GM12878 (cell line): ENCODE results near the gene LAP3. TPM values are rescaled to one million over a fixed set of nuclear protein-coding genes. Genes with fewer than 3 reads are reported as not detected.

Experiments
- ATAC-seq: fragments of 200-7000 bp; cut with Tn5 transposase; 3 replicates; pipeline ENCODE4 v1.9.1; 2020; ENCODE audit warnings: mild to moderate bottlenecking, moderate library complexity
- BruUV-seq: library from RNA; stranded (reverse); fragments of 400-500 nt; replicated peaks from 2 replicates; lab custom pipeline; 2021; lab: Mats Ljungman, UMichigan
- CTCF ChIA-PET: fragments of 300-600 bp; sonication (Branson Sonifier 250); formaldehyde crosslinking; extraction: SDS; loops from one replicate; lab custom pipeline; 2021; ENCODE audit warnings: inconsistent platforms; lab: Yijun Ruan, JAX
- POLR2A ChIA-PET: fragments of 350-600 bp; formaldehyde crosslinking; extraction: SDS; loops from one replicate; lab custom pipeline; 2021; ENCODE audit warnings: inconsistent platforms; lab: Charles Lee
- RAD21 ChIA-PET: fragments of 300-600 bp; sonication (Branson Sonifier 250); formaldehyde crosslinking; loops from one replicate; lab custom pipeline; 2023; ENCODE audit warnings: antibody characterized with exemption; ENCODE audit not compliant: unreplicated experiment; lab: Charles Lee
- SMC1A ChIA-PET: fragments of 300-600 bp; sonication (Branson Sonifier 250); formaldehyde crosslinking; loops from one replicate; lab custom pipeline; 2023; ENCODE audit not compliant: unreplicated experiment, uncharacterized antibody; lab: Charles Lee
- DNase-seq: peaks from one replicate; pipeline ENCODE4 v3.0.0-alpha.2; 2011; ENCODE audit warnings: low read depth, low spot score
- FAIRE-seq: peaks from 3 replicates; lab custom pipeline; 2011; peaks lifted over from hg19 to GRCh38; lab: Jason Lieb, UNC
- H2AFZ ChIP-seq: 2 replicates; pipeline ENCODE4 v1.6.0; 2011; ENCODE audit warnings: low read depth, low read length, control low read depth; ENCODE audit not compliant: control insufficient read depth
- H3K27ac ChIP-seq: 2 replicates; pipeline ENCODE4 v1.5.1; 2011; ENCODE audit warnings: control low read depth; ENCODE audit not compliant: control insufficient read depth, insufficient read depth
- H3K27me3 ChIP-seq, 2 experiments: replicated peaks in 1 of 2; 2 replicates each; pipeline versions ENCODE4 v1.6.0 to v1.6.1; 2011; ENCODE audit warnings: low read length in 1 of 2; ENCODE audit not compliant: control insufficient read depth in 2 of 2, insufficient read depth in 2 of 2
- H3K36me3 ChIP-seq, 2 experiments: 2 replicates each; pipeline ENCODE4 v1.5.1; 2011; ENCODE audit warnings: low read length in 1 of 2; ENCODE audit not compliant: control insufficient read depth in 2 of 2, insufficient read depth in 2 of 2
- H3K4me1 ChIP-seq: 2 replicates; pipeline ENCODE4 v1.6.1; 2011; ENCODE audit warnings: mild to moderate bottlenecking, low read length, moderate library complexity, mixed read lengths; ENCODE audit not compliant: control insufficient read depth, insufficient read depth
- H3K4me2 ChIP-seq: 2 replicates; pipeline ENCODE4 v1.6.0; 2011; ENCODE audit warnings: control low read depth; ENCODE audit not compliant: control insufficient read depth, insufficient read depth
- H3K4me3 ChIP-seq: fragments of 200-600 bp; sonication (generic); 2 replicates; pipeline ENCODE4 v1.5.1; 2016
- H3K79me2 ChIP-seq: 2 replicates; pipeline ENCODE4 v1.6.0; 2011; ENCODE audit warnings: low read length; ENCODE audit not compliant: control insufficient read depth, insufficient read depth
- H3K9ac ChIP-seq: 2 replicates; pipeline ENCODE4 v1.8.0; 2011; ENCODE audit warnings: low read length, control low read depth, mixed read lengths; ENCODE audit not compliant: control insufficient read depth, insufficient read depth
- H3K9me3 ChIP-seq: replicated peaks from 3 replicates; pipeline ENCODE4 v1.5.1; 2011; ENCODE audit warnings: mild to moderate bottlenecking, low read length; ENCODE audit not compliant: control insufficient read depth, insufficient read depth
- H4K20me1 ChIP-seq: 2 replicates; pipeline ENCODE4 v1.6.0; 2011; ENCODE audit not compliant: control insufficient read depth, insufficient read depth
- BCLAF1 ChIP-seq: fragments of 450-650 bp; IDR thresholded peaks from 2 replicates; pipeline ENCODE4 v1.6.1; 2017; ENCODE audit warnings: antibody characterized with exemption, mild to moderate bottlenecking, moderate library complexity
- ETV6 ChIP-seq, 2 experiments: fragments of 450-650 bp in 1 of 2; IDR thresholded peaks in 1 of 2; conservative IDR thresholded peaks in 1 of 2; 2 replicates each; pipeline ENCODE4 v1.6.1; 2014; ENCODE audit warnings: antibody characterized with exemption in 1 of 2, borderline replicate concordance in 1 of 2, low read depth in 1 of 2, mild to moderate bottlenecking in 1 of 2, moderate library complexity in 1 of 2
- EZH2 ChIP-seq: IDR thresholded peaks from 2 replicates; pipeline ENCODE4 v1.6.1; 2012; ENCODE audit warnings: low read depth, mild to moderate bottlenecking, control low read depth, inconsistent platforms, low read length, borderline replicate concordance; ENCODE audit not compliant: control insufficient read depth
- GABPA ChIP-seq: IDR thresholded peaks from 2 replicates; pipeline ENCODE4 v1.6.1; 2014; ENCODE audit warnings: antibody characterized with exemption, low read depth, mild to moderate bottlenecking, inconsistent platforms
- MEF2B ChIP-seq: fragments of 450-650 bp; IDR thresholded peaks from 2 replicates; pipeline ENCODE4 v1.6.1; 2018; ENCODE audit warnings: mild to moderate bottlenecking, moderate library complexity; ENCODE audit not compliant: partially characterized antibody, poor library complexity, severe bottlenecking
- NRF1 ChIP-seq: conservative IDR thresholded peaks from 2 replicates; pipeline ENCODE4 v1.6.1; 2011; ENCODE audit warnings: mild to moderate bottlenecking, low read depth, low read length, improper control_type of control experiment
- RB1 ChIP-seq: fragments of 450-650 bp; formaldehyde crosslinking; IDR thresholded peaks from 2 replicates; pipeline ENCODE4 v1.6.1; 2017; ENCODE audit warnings: mild to moderate bottlenecking, borderline replicate concordance
- SKIL ChIP-seq: fragments of 450-650 bp; IDR thresholded peaks from 2 replicates; pipeline ENCODE4 v1.6.1; 2017; ENCODE audit warnings: mild to moderate bottlenecking, low read depth, inconsistent platforms; ENCODE audit not compliant: poor library complexity, severe bottlenecking
- SP1 ChIP-seq: IDR thresholded peaks from one replicate; pipeline ENCODE4 v1.6.1; 2011; ENCODE audit warnings: low read depth, low read length
- TAF1 ChIP-seq: IDR thresholded peaks from 2 replicates; pipeline ENCODE4 v1.6.1; 2011; ENCODE audit warnings: mild to moderate bottlenecking, low read depth, low read length, borderline replicate concordance
- ZNF592 ChIP-seq: fragments of 450-650 bp; IDR thresholded peaks from 2 replicates; pipeline ENCODE4 v1.6.1; 2017; ENCODE audit warnings: mild to moderate bottlenecking, moderate library complexity
- WGBS: methylation state at CpG from one replicate; pipeline ENCODE4 v1.1.6; 2016; ENCODE audit warnings: low lambda C conversion rate; ENCODE audit not compliant: insufficient replicate concordance, insufficient coverage; ENCODE audit errors: missing lambda C conversion rate; 5-methylcytosine and 5-hydroxymethylcytosine counted together
- in situ Hi-C: fragments of 300-500 bp; cut with MboI; formaldehyde crosslinking; loops from 9 replicates; pipeline ENCODE4 v1.14.3; 2018; ENCODE audit warnings: mixed read lengths
- intact Hi-C: fragments of 100-400 bp; cut with micrococcal nuclease; formaldehyde crosslinking; loops from one replicate; pipeline ENCODE4 v1.14.2; 2022; ENCODE audit not compliant: unreplicated experiment
- polyA plus RNA-seq, 11 experiments: library from polyadenylated mRNA; depleted of rRNA in 4 of 11; unstranded in 6 of 11; stranded (reverse) in 5 of 11; fragments of >200 nt; fragmentation: Nextera tagmentation in 4 of 11; fragmentation: Illumina TruSeq in 1 of 11; extraction: Ambion mirVana in 4 of 11; extraction: Trizol in 1 of 11; gene quantifications; 1 replicate in 1 of 11; 2 replicates in 10 of 11; pipeline versions ENCODE4 v1.2.1 to v1.2.3, GENCODE V29; 2011 to 2016; ENCODE audit warnings: inconsistent platforms in 2 of 11, missing spikeins in 2 of 11, low read depth in 1 of 11
- total RNA-seq, 4 experiments: library from RNA; depleted of rRNA in 3 of 4; stranded (reverse); fragments of >200 nt in 3 of 4; fragmentation: Illumina TruSeq in 1 of 4; extraction: Trizol in 1 of 4; gene quantifications; 2 replicates each; pipeline versions ENCODE4 v1.2.1 to v1.2.3, GENCODE V29; 2013 to 2021

LAP3 gene
- total and polyA plus RNA-seq, 10 of the 15 experiments (the other 5 are each of a cell fraction or from before 2014, with no cell fraction given), result 134 to 249 (median 204) TPM

- Histone ChIP-seq H3K79me2 (no peaks in the 10 kb centered on the region), H3K27me3 (no peaks in the 10 kb centered on the region), H3K9ac (no peak overlapping the region), H2AFZ (no peak overlapping the region), H3K4me3 (no peak overlapping the region), H3K4me2 (no peak overlapping the region), H3K27ac (no peak overlapping the region), H3K9me3 (no peaks in the 10 kb centered on the region), H3K4me1 (no peaks in the 10 kb centered on the region), H4K20me1 (no peaks in the 10 kb centered on the region), H3K36me3 (no peaks in the 10 kb centered on the region)
- ChIA-PET RAD21 (no interaction called here), CTCF (no interaction called here), POLR2A (no interaction called here), SMC1A (no interaction called here)
- BruUV-seq, result no TSS peak
- in situ Hi-C loops (no loop called here), intact Hi-C loops (no loop called here)
- WGBS, result 3% methylated on average over 2 of the region's 2 CpGs
- no peak for TF ChIP-seq SKIL
- TF ChIP-seq MEF2B, result no peak
- TF ChIP-seq ETV6 (conservative IDR thresholded peaks at IDR 0.05 in 1 of 2, IDR thresholded peaks at IDR 0.05 in 1 of 2; ENCODE audit: borderline replicate concordance in 1 of 2, low read depth in 1 of 2), result no peak
- TF ChIP-seq ZNF592, result no peak
- TF ChIP-seq SP1, result no peak
- no peak for TF ChIP-seq BCLAF1
- no peak for TF ChIP-seq TAF1
- no peak for TF ChIP-seq GABPA
- no peak for TF ChIP-seq NRF1
- TF ChIP-seq EZH2, result no peak
- TF ChIP-seq RB1, result no peak
- DNase-seq, result no peak
- no peak for FAIRE-seq
- no peak for ATAC-seq
Observed at GRCh38 chr4:17650406-17650805, 73.4 kb downstream of the LAP3 start.
